Measurements from ENCODE around the gene CLCA1.
"Not testable (repeated sequence)": the region's sequence is repeated elsewhere in the genome, so short reads cannot be mapped to it uniquely, and the experiment has no call there.

Gene CLCA1

DNA sequence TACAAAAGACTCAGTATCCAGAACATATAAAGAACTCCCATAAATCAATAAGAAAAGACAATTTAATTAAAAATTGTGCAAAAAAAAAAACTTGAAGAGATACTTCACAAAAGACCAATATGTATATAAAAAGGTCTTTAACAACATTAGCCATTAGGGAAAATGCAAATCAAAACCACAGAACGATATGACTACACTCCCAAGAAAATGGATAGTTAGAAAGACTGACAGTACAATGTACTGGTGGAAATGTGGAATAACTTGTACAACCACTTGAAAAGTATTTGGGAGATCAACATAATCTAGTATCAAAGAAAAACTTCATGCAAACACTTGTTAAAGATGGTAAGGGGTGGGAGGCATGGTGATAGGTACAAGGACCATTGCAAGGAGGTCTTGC, 3.9 kb upstream of the CLCA1 start:
- DNase-seq, result no peak

- DNase-seq, result no peak
Measured at GRCh38 chr1:86466109-86466844, 2.5 kb upstream of the CLCA1 start.

GRCh38 chr1:86466986-86467385, 1.7 kb upstream of the CLCA1 start:
- no peak for DNase-seq

- DNase-seq, result no peak
Measured at GRCh38 chr1:86470859-86471258, 2.1 kb downstream of the CLCA1 start.

DNA sequence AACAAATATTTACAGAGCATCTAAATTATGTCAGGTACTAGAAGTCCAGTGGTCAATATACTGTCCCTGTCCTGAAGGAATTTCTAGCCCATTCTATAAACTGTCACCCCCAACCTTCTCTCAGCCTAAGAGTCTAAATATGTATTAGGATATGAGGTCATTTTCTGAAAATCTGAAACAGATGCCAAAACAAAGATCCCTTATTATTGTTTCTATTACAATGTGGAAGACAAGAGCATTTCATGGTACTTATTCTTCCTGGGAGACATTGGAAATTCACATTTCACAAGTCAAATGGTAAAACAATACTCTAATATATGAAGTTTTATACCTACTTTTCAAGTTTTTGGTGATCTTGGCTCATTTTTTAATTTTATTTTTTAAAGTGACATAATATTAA, 2.6 kb downstream of the CLCA1 start:
- DNase-seq, result no peak

- DNase-seq, result no peak
Measured at GRCh38 chr1:86472152-86472551, 3.4 kb downstream of the CLCA1 start.

- DNase-seq, result no peak
Measured at GRCh38 chr1:86472767-86473166, 4.0 kb downstream of the CLCA1 start.

DNA sequence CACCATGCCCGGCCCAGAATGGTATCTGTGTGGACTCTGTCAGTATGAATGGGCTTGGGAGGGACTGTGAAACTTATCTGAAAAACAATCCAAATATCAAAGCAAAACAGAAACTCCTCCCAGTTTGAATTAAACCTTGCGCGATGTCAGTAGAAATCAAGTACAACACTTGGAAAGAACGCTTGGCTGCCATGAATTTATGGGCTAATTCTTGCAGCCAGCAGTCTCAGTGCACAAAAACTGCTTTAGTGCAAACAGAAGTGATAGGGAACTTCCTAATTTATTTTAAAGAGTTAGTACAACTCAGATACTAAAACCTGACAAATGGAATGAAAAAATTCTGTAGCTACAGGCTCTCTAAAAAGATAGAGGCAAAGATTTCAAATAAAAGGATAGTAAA, 8.5 kb downstream of the CLCA1 start:
- DNase-seq, result no peak

GRCh38 chr1:86477682-86478081, 9.0 kb downstream of the CLCA1 start:
- no peak for DNase-seq

- no peak for DNase-seq
Measured at GRCh38 chr1:86478416-86479156, 9.9 kb downstream of the CLCA1 start.

DNA sequence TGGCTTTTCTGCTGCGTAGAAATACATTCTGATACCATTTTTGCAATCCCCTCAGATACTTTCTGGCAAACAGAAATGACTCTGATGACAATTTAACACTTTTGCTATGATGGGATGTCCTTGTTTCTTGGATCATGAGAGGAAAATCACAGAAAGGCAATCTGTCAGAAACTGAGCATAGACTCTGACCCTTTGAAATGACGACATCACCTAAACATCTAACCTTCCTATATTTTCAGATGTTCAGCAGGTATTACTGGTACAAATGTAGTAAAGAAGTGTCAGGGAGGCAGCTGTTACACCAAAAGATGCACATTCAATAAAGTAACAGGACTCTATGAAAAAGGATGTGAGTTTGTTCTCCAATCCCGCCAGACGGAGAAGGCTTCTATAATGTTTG, 13.2 kb downstream of the CLCA1 start:
- no peak for DNase-seq

DNA sequence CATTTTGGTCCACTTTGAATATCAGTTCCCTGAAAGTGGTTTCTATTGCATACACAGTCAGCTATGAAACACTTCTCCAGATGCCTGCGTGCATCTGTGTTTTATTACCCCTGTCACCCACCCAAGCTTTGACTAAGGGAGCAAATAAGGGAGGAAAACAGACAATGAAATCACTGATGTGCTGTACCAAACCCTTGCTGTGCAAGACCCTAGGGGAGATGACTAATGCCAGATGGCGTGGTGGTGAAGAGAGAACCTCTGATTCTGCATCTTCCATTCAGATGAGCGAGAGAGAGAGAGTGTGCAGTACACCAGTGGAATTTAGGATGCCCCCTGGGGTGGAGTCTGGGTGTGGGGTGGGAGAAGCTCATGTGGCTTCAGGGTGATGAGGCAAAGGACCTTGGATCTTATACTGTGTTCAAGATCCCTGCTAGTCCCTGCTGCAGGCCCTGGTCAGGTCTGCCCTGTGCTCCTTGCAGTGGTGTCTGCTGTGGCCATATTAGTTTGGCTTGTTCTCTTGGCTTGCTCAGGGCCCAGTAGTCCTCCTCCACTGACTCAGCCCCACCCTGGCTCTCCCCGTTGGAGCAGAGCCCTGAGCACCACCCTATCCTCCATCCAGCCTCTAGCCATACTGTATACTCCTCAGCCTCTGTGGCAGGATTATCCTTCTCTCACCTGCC, 18.5 kb downstream of the CLCA1 start:
- DNase-seq, result no peak

DNA sequence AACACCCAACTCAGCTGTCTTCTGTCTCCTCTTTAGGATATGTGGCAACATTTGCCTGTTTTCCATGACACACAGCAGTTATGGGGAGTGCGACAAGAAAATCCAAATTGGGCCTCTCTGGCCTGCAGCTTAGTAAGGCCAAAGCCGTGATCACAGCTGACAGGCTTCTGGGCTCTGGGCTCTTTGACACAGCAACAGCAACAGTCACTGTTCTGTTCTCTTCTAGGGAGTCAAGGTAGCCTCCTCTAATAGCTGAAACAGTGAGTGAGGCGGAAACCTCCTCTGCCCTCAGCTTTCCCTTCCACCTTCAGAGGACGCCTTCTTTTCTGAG, 19.0 kb downstream of the CLCA1 start:
- no peak for DNase-seq

DNA sequence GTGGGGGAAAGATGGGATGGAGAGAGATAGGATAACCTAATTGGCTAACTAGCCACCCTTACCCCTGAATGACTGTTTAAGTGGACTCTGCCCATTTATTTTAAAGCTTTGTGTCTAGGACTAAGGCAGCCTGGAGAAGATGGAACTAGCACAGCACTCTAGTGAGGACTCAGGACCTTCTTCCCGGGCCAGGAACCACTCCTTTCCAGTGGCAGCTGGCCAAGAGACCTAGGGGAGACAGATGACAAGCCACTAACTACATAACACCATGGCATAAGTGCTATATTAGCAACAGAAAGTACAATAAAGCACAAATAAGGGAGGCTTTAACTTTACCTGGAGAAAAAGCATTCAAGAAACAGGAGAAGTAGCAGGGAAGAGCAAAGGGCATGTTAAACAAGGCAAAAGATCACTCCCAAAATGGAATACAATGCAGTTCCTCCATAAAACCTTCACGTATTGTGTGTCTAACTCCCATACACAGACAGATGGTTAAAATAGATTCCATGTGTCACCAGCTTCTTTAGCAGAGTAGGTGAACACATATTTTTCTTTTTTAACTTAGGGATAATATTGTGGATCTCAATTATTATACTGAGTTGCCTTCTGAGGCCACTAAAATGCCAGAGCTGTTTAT, 20.6 kb downstream of the CLCA1 start:
- no peak for DNase-seq

GRCh38 chr1:86491171-86491950, 22.6 kb downstream of the CLCA1 start:
- no peak for DNase-seq

DNA sequence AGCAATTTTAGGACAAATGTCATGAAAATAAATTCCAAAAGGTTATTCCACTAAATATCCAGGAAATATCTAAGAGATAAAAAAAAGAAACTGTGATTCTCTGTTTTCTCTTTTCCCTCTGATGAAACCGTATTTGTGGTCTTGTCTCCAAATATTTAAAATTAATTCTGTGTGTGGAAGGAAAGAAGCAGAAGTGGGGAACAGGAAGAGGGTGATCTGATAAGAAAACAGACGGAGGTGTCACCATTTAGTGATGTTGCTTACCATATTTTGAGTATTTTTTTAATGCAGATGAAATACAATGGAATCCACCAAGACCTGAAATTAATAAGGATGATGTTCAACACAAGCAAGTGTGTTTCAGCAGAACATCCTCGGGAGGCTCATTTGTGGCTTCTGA, 29.6 kb downstream of the CLCA1 start:
- DNase-seq, result no peak

DNA sequence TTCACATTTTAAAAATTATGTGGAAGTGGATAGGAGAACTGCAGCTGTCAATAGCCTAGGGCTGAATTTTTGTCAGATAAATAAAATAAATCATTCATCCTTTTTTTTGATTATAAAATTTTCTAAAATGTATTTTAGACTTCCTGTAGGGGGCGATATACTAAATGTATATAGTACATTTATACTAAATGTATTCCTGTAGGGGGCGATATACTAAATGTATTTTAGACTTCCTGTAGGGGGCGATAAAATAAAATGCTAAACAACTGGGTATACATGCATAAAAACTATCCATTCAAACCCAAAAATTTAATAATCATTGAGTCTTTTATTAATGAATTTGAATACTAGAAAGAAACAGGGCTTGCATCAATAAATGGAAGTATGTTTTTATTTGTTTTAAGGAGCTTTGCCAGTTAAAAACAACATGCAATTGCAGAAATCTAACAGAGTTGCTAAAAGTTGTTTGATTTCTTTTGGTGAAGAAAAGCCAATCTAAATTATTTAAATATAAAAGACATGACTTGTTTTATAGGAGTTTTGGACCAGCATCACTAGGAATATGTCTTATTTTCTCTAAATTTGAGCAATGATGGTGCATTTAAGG, 31.4 kb downstream of the CLCA1 start:
- DNase-seq, result peak; percentile 17

GRCh38 chr1:86500714-86501113, 32.0 kb downstream of the CLCA1 start:
- no peak for DNase-seq

DNA sequence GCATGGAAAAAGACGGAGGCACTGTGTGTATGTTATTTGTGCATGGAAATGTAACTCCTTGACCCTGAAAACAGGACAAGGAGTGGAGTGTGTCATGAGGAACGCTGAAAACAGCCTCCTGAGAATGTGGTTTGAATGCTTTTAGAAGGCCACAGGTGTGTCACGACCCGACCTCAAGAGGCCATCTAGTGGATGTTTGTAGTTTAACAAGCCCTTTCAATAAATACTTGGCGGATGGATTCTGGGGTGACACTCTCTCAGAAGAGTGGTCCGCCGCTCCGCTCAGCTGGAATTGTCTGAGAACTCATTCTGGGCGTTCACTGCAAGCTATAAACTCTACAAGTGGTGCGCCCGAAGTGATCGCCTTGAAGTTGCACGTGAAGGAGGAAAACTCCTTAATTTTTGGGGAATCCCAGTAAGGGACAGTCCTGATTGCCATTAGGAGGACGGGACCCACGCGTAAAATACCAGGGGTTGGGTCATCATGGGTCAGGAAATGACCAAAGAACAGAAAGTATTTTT, 33.5 kb downstream of the CLCA1 start:
- DNase-seq, result not testable (repeated sequence)

DNA sequence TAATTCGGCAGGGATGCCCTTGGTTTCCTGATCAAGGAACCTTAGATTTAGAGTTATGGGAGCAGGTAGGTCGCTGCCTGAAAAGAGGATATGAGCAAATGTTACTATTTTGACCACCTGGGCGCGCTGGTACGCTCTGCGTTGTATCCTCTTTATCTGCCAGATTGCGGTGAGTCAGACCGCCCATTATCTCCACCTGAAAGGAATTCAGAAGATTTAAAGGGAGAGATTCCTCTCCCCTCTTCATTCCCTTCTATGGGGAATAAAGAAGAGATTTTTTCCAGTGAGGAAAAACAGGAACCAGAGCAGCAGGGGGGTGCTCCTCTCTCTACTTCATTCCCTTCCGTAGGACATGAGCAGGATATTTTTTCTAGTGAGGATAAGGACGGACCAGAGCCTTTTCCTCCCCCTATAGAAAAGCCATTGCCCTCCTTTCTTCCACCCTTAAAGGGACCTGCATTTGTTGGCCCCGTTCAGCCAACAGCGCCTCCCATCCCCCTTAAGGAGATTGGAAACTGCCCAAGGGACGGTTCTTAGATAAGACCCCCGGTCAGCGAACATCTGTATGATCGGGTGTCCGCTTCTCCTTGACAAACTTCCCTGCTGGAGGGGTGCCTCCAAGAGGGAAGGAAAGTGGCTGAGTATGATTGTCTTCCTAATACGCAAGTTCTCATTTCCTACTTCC, 34.1 kb downstream of the CLCA1 start:
- DNase-seq, result peak; percentile 3

- no peak for DNase-seq
Measured at GRCh38 chr1:86503406-86504136, 34.8 kb downstream of the CLCA1 start.
